Loucy (cell line): ENCODE measurements around the gene B4GALNT3.

ENCODE experiments used
- H2AFZ ChIP-seq: fragments of 200-600 bp; sonication (generic); 2 replicates; pipeline ENCODE4 v1.6.0; 2016; ENCODE audit warnings: antibody characterized with exemption, mild to moderate bottlenecking, low read length, moderate library complexity
- H3F3A ChIP-seq: fragments of 200-600 bp; 2 replicates; pipeline ENCODE4 v1.6.0; 2016; ENCODE audit warnings: antibody characterized with exemption, low read depth, mild to moderate bottlenecking
- H3K27me3 ChIP-seq: fragments of 200-600 bp; sonication (generic); 2 replicates; pipeline ENCODE4 v1.6.1; 2014; ENCODE audit warnings: low read length, mild to moderate bottlenecking; ENCODE audit not compliant: insufficient read depth, poor library complexity, severe bottlenecking
- H3K36me3 ChIP-seq: fragments of 200-600 bp; sonication (generic); 2 replicates; pipeline ENCODE4 v1.6.1; 2016; ENCODE audit warnings: low read length; ENCODE audit not compliant: insufficient read depth
- H3K4me1 ChIP-seq: fragments of 200-600 bp; sonication (generic); 2 replicates; pipeline ENCODE4 v1.5.1; 2014; ENCODE audit warnings: low read length, mild to moderate bottlenecking; ENCODE audit not compliant: insufficient read depth, poor library complexity, severe bottlenecking
- H3K4me2 ChIP-seq: fragments of 200-600 bp; sonication (generic); 2 replicates; pipeline ENCODE4 v1.6.0; 2014; ENCODE audit warnings: antibody characterized with exemption, low read length, low read depth, mild to moderate bottlenecking; ENCODE audit not compliant: poor library complexity, severe bottlenecking
- H3K4me3 ChIP-seq: fragments of 200-600 bp; sonication (generic); 2 replicates; pipeline ENCODE4 v1.5.1; 2014; ENCODE audit warnings: low read length, mild to moderate bottlenecking, mixed read lengths; ENCODE audit not compliant: poor library complexity, severe bottlenecking
- H3K79me2 ChIP-seq: fragments of 200-600 bp; sonication (generic); 2 replicates; pipeline ENCODE4 v1.6.1; 2014; ENCODE audit warnings: low read length; ENCODE audit not compliant: insufficient read depth
- H3K9ac ChIP-seq: fragments of 200-600 bp; sonication (generic); 2 replicates; pipeline ENCODE4 v1.6.0; 2014; ENCODE audit warnings: mild to moderate bottlenecking, low read depth, low read length, moderate library complexity; ENCODE audit not compliant: poor library complexity, severe bottlenecking
- H3K9me2 ChIP-seq: fragments of 200-600 bp; sonication (generic); replicated peaks from 2 replicates; pipeline ENCODE4 v1.6.1; 2016; ENCODE audit warnings: low read depth, low read length, mixed read lengths
- H3K9me3 ChIP-seq: fragments of 200-600 bp; sonication (generic); 2 replicates; pipeline ENCODE4 v1.6.1; 2014; ENCODE audit warnings: mild to moderate bottlenecking, antibody characterized with exemption, low read length, low read depth; ENCODE audit not compliant: insufficient read depth
- H4K20me1 ChIP-seq: fragments of 200-600 bp; sonication (generic); 2 replicates; pipeline ENCODE4 v1.6.0; 2014; ENCODE audit warnings: antibody characterized with exemption, low read length, mild to moderate bottlenecking; ENCODE audit not compliant: insufficient read depth, poor library complexity, severe bottlenecking
- EZH2phosphoT487 ChIP-seq: fragments of 200-600 bp; IDR thresholded peaks from 2 replicates; pipeline ENCODE4 v1.6.1; 2018; ENCODE audit warnings: antibody characterized with exemption, mild to moderate bottlenecking, moderate library complexity, borderline replicate concordance
- TF ChIP-seq, protein P1 (sequence below): fragments of 200-600 bp; sonication (generic); conservative IDR thresholded peaks from 2 replicates; pipeline ENCODE4 v1.5.1; 2014; ENCODE audit warnings: mild to moderate bottlenecking, antibody characterized with exemption, low read length

Gene B4GALNT3

DNA sequence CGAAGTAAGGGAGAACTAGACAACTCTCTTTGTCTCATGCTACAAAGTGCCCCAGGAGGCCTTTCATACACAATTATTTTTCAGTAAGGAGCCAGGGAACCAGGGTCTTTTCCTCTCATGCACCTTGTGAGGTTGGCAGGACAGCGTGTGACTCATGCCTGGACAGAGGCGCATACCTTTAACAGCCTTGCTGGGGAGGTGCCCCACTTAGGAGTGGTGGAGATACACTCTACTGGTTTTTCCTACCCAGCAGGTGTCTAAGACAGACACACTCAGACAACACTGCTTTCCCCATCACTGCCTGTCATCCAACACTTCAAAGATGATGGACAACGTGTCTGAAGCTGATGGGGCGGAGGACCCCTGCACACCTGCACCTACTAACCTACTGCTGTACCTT is 49.1 kb downstream of the B4GALNT3 start:
- Histone ChIP-seq H3K4me3 (no peak overlapping the region), H3K4me2 (no peak overlapping the region), H3K9me2 (no peaks in the 10 kb centered on the region), H3K9ac (no peak overlapping the region), H3K9me3 (peaks cover 2% of the 10 kb centered on the region; the same call in 1 of the 2 replicates), H3K27me3 (no peaks in the 10 kb centered on the region), H3F3A (no peaks in the 10 kb centered on the region), H4K20me1 (no peaks in the 10 kb centered on the region), H3K79me2 (no peaks in the 10 kb centered on the region), H3K36me3 (no peaks in the 10 kb centered on the region), H2AFZ (no peak overlapping the region), H3K4me1 (no peaks in the 10 kb centered on the region)
- TF ChIP-seq, protein P1, sequence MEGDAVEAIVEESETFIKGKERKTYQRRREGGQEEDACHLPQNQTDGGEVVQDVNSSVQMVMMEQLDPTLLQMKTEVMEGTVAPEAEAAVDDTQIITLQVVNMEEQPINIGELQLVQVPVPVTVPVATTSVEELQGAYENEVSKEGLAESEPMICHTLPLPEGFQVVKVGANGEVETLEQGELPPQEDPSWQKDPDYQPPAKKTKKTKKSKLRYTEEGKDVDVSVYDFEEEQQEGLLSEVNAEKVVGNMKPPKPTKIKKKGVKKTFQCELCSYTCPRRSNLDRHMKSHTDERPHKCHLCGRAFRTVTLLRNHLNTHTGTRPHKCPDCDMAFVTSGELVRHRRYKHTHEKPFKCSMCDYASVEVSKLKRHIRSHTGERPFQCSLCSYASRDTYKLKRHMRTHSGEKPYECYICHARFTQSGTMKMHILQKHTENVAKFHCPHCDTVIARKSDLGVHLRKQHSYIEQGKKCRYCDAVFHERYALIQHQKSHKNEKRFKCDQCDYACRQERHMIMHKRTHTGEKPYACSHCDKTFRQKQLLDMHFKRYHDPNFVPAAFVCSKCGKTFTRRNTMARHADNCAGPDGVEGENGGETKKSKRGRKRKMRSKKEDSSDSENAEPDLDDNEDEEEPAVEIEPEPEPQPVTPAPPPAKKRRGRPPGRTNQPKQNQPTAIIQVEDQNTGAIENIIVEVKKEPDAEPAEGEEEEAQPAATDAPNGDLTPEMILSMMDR, result no peak
- TF ChIP-seq EZH2phosphoT487, result no peak

DNA sequence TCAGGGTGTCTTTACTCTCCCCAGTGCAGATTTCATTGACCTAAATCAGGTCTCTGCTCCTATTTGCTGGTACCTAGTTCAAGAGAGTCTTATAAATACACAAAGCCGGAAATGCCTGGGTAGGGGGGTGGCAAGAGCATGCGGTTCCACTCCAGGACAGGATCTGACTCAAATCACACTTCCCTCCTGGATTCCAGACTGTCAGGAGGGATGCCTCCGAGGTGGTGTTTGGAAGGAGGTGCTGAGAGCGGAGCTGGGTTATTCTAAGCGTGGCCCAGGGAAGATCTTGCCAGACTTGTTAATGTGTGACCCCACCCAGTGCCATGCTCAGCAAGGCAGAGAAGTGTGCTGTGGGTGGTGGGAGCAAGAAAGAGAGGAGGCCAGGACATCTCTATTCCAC is 49.8 kb downstream of the B4GALNT3 start:
- no peaks in the 10 kb centered on the region for H3K36me3 ChIP-seq
- no peaks in the 10 kb centered on the region for H3K4me1 ChIP-seq
- no peaks in the 10 kb centered on the region for H4K20me1 ChIP-seq
- H3K79me2 ChIP-seq, result no peaks in the 10 kb centered on the region
- no peak overlapping the region for H3K4me3 ChIP-seq
- H3F3A ChIP-seq, result no peaks in the 10 kb centered on the region
- no peak overlapping the region for H2AFZ ChIP-seq
- peaks cover 4% of the 10 kb centered on the region; the same call in 1 of the 2 replicates for H3K9me3 ChIP-seq
- H3K4me2 ChIP-seq, result no peak overlapping the region
- no peaks in the 10 kb centered on the region for H3K27me3 ChIP-seq
- H3K9ac ChIP-seq, result no peak overlapping the region
- TF ChIP-seq, protein P1, result no peak
- TF ChIP-seq EZH2phosphoT487, result no peak
- H3K9me2 ChIP-seq, result no peaks in the 10 kb centered on the region

DNA sequence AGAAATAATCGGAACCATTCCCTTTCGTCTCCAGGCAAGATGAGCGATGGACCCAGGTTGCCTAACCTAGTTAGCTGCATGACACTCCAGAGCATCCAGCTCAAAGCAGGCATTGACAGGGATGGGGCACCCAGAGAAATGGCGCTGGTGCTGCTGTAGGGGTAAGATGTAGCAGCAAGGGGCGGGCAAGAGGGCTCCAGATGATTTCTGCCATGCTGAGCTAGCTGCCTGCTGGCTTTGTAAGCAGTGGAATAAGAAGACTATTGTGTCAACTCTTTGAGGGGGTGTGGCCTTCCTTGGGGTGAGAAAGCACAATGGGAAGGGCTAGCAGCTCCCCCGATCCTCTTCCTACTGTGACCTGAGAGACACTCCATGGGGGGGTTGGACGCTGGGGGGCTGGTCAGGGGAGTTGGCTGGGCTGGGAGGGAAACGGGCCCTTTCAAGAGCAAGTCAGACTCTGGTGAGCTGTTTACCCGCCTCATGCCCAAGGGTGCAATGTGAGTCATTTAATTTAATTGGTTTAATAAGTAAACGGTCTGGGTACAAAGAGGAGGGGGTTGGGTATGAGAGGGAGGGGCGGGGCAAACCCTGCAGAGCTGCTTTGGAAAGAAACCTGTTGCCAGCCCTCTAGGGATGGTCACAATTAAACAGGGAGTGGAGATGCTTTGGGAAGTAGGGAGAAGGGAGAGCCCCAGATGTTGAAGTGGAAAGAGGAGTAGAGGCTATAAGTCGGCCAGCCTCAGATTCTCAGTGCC is 50.5 kb downstream of the B4GALNT3 start:
- no peaks in the 10 kb centered on the region for H3K79me2 ChIP-seq
- H2AFZ ChIP-seq, result no peak overlapping the region
- H3K27me3 ChIP-seq, result no peaks in the 10 kb centered on the region
- no peaks in the 10 kb centered on the region for H3K36me3 ChIP-seq
- H4K20me1 ChIP-seq, result no peaks in the 10 kb centered on the region
- no peak overlapping the region for H3K9ac ChIP-seq
- no peaks in the 10 kb centered on the region for H3K4me1 ChIP-seq
- TF ChIP-seq, protein P1, result no peak
- TF ChIP-seq EZH2phosphoT487, result no peak
- no peaks in the 10 kb centered on the region for H3F3A ChIP-seq
- no peak overlapping the region for H3K4me3 ChIP-seq
- H3K9me2 ChIP-seq, result no peaks in the 10 kb centered on the region
- peaks cover 4% of the 10 kb centered on the region; the same call in 1 of the 2 replicates for H3K9me3 ChIP-seq
- no peak overlapping the region for H3K4me2 ChIP-seq
